Measurements from ENCODE around the gene DERL3.

DNA sequence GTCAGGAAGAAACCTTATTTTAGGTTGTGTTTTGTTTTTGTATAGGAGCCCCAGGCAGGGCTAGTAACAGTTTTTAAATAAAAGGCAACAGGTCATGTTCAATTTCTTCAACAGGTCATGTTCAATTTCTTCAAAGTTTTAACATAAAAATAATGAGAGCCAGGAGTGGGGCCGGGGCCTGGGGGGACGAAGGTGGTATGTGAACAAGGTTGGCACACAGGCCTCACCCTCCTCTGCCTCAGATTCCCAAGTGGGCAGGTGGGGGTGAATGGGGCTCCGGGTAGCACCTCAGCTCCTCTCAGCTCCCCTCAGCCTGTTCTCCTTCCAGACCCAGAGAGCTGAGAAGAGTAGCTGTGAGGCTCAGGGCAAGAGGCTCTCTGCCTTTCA, 4.4 kb downstream of the DERL3 start:
- TF ChIP-seq, protein P1, sequence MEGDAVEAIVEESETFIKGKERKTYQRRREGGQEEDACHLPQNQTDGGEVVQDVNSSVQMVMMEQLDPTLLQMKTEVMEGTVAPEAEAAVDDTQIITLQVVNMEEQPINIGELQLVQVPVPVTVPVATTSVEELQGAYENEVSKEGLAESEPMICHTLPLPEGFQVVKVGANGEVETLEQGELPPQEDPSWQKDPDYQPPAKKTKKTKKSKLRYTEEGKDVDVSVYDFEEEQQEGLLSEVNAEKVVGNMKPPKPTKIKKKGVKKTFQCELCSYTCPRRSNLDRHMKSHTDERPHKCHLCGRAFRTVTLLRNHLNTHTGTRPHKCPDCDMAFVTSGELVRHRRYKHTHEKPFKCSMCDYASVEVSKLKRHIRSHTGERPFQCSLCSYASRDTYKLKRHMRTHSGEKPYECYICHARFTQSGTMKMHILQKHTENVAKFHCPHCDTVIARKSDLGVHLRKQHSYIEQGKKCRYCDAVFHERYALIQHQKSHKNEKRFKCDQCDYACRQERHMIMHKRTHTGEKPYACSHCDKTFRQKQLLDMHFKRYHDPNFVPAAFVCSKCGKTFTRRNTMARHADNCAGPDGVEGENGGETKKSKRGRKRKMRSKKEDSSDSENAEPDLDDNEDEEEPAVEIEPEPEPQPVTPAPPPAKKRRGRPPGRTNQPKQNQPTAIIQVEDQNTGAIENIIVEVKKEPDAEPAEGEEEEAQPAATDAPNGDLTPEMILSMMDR (IDR thresholded peaks at IDR 0.05), result no peak
- TF ChIP-seq POLR2A (IDR thresholded peaks at IDR 0.05), result no peak

Data from transverse colon (tissue), 3 donors.